Inferior parietal cortex (tissue), 1 donor: ENCODE data around the gene MVK.
"Not testable (repeated sequence)": the region's sequence is repeated elsewhere in the genome, so short reads cannot be mapped to it uniquely, and the experiment has no call there.

Experiments
- DNase-seq: peaks from one replicate; pipeline ENCODE4 v3.0.0-alpha.2; 2016; ENCODE audit errors: extremely low spot score

Gene MVK

GRCh38 chr12:109590566-109590965 is 17.0 kb downstream of the MVK start:
- DNase-seq, result no peak

DNA sequence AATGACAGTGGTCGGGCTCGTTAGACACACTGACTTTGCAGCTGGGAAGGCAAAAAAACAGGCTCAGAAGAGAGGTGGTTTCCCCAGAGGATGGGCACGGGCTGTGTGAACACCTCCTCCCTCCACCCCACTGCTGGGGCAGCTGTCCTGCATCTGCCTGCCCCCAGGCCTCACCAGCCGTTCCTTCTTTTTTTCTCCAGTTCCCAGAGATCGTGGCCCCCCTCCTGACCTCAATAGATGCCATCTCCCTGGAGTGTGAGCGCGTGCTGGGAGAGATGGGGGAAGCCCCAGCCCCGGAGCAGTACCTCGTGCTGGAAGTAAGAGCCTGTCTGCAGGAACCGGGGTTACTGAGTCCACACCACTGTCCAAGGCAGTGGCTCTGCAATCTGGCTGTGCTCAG is 17.4 kb downstream of the MVK start:
- DNase-seq, result no peak

- no peak for DNase-seq
These were observed 18.8 kb downstream of the MVK start for GRCh38 chr12:109592195-109592904.

GRCh38 chr12:109592905-109593272 is 19.3 kb downstream of the MVK start:
- no peak for DNase-seq

GRCh38 chr12:109594556-109595317 is 21.1 kb downstream of the MVK start:
- DNase-seq, result no peak

DNA sequence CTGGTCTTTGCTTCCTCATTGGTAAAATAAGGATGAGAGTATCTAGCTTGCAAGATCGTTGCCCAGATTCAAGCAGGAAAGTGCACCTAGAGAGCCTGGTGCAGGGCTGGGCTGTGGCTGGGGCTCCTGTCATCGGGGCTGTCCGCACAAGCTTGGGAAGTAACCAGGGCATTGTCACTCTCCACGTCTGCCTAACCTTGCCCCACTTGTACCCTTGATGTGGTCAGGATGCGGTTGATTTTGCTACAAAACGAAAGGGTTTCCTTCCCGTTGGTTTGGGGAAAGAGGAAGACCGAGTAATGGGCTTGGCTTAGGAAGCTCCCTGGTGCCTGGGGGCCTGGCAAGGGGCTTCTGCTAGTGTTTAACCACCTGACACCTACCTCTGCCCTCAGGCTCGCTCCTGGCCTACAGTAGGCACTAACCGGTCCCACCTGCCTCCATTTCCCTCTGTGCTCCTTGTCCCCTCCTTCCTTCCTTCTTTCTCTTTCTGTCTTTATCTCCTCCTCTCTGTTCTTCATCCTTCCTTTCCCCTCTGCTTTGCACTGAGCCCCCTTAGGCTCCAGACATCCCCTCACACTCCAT is 21.8 kb downstream of the MVK start:
- no peak for DNase-seq

DNA sequence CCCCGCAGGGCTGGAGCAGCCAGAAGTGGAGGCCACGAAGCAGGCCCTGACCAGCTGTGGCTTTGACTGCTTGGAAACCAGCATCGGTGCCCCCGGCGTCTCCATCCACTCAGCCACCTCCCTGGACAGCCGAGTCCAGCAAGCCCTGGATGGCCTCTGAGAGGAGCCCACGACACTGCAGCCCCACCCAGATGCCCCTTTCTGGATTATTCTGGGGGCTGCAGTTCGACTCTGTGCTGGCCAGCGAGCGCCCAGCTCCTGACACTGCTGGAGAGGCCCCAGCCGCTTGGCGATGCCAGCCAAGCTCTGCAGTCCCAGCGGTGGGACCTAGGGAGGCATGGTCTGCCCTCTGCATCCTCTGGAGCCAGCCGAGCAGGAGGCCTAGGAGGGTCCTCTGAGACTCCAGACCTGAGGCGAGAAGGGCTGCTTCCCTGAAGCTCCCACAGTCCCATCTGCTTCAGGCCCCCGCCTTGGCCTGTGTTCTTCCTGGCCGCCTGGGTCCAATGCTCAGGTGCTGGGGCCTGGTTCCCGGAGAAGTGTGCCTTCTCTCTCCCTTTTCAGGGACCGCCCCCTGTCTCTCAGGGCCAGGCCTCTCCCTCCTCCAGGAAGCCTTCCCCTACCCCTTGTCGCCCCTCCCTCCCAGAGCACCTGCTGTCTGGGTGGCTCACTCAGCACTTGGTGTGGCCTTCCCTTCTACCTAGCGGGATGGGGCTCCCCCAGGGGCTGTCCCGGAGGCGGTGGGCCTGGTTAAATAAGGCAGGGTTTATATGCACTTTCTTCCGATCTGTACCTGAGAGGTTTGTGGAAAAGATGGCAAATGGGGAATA is 23.0 kb downstream of the MVK start:
- DNase-seq, result no peak

GRCh38 chr12:109597414-109597794 is 23.8 kb downstream of the MVK start:
- no peak for DNase-seq

DNA sequence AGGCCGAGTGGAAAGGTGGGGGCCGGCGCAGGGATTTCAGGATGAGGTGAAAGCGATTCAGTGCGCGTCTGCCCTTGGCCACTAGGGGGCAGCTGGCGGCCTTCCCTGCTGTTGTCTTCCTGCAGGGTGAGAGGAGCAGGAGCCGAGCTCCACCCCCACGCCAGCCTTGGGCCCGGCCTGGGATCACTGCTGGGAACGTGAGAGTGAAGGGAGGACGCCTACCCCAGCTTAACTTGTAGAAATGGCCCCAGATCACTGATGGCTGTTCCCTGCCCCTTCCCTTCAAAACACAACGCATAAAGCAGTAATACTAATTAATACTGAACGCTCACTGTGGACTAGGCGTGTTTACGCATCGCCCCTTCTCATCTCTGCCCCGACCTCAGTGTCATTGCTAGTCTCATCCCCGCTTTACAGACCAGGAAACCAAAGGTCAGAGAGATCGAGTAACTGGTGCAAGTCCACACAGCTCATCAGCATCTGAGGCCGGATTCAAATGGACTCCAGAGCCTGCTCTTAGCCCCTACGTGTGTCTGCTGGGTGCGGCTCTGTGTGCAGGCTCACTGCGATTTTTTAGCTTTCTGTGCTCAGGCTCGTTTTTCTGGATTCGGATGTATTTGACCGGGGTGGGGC is 24.3 kb downstream of the MVK start:
- peak; percentile 90 for DNase-seq

GRCh38 chr12:109598428-109598854 is 24.8 kb downstream of the MVK start:
- DNase-seq, result no peak

- no peak for DNase-seq
These were observed 25.5 kb downstream of the MVK start for GRCh38 chr12:109599087-109599486.

GRCh38 chr12:109600481-109600880 is 26.9 kb downstream of the MVK start:
- no peak for DNase-seq

DNA sequence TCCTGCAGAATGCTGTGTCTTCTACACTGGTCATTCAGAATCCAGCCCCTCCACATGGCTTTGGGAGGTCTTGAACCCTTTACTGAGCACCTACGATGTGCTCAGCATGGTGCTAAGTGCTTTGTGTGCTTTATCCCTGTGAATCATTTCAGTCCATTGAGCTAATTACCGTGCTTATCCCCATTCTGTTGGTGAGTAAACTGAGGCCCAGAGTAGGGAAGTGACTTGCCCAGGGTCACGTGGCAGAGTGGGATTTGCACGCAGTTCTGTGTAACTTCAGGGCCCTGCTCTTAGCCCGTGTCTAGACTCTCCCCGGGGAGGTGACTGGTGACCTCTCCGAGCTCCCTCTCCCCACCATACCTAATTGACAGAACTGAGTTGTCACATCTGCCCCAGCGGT is 27.4 kb downstream of the MVK start:
- DNase-seq, result no peak

GRCh38 chr12:109601557-109601956 is 28.0 kb downstream of the MVK start:
- no peak for DNase-seq

- DNase-seq, result not testable (repeated sequence)
These were observed 28.5 kb downstream of the MVK start for GRCh38 chr12:109602132-109602531.

GRCh38 chr12:109604132-109604585 is 30.6 kb downstream of the MVK start:
- no peak for DNase-seq

- DNase-seq, result no peak
These were observed 31.4 kb downstream of the MVK start for GRCh38 chr12:109605016-109605415.

GRCh38 chr12:109605599-109606228 is 32.1 kb downstream of the MVK start:
- no peak for DNase-seq

GRCh38 chr12:109606320-109607028 is 32.9 kb downstream of the MVK start:
- peak; percentile 38 for DNase-seq

DNA sequence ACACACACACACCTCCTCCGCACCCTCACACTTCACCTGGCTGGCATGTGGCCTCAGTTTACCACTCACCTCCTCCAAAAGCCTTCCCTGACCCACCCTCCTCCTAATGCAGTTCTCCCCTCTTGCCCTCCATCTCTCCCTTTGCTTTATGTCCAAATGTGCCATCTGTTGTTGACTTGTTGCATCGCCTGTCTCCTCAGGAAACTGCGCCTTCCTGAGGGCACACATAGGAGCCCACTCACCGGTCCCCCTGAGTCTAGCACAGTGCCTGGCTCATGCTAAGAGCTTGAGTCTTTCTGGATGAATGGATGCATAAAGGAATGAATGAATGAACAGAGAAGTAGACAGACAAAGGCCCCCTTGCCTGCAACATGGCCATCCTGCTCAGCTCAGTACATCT is 34.0 kb downstream of the MVK start:
- DNase-seq, result no peak
